HepG2 (cell line): Measurements from ENCODE around the gene TRMT2A.

Source experiments
- KDM1A ChIP-seq: IDR thresholded peaks from 2 replicates; pipeline ENCODE4 v1.6.1; 2016; ENCODE audit warnings: missing compliant biosample characterization
- SP2 ChIP-seq: sonication (generic); formaldehyde crosslinking; IDR thresholded peaks from 2 replicates; pipeline ENCODE4 v1.5.1; 2020; ENCODE audit warnings: mild to moderate bottlenecking, missing genetic modification reagents

DNA sequence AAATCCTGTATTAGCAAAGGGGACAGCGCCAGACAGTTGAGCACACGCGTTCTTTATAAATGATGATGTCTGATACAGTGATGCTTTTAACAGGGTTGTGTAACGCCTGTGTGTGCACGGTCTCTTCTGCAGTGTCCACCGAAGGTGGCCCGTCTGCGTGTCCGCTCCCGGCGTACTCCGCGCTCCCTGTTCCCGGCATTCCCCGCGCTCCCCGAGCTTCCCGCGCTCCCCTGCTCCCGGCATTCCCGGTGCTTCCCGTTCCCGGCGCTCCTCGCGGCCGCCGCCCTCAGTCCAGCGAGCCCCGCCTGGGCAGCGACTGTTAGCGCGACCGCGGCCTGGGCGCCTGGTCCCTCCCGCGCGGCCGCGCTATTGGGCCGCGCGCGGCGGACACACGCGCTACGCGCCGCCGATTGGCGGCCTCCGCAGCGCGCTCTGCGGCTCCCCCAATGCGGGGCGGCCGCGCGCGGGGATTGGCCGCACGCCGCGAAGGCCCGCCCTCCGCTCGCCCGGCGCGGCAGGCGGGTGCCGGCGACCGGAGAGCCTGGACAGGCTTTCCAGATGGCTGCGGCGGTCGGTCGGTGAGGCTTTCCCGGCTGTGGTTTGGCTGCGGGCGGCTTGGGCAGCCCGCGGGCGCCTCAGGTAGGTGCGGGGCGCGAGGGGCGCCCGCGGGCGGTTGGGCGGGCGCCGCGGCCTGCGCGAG lies 37.1 kb downstream of the TRMT2A start, which contains the start of gene DGCR8:
- no peak for TF ChIP-seq KDM1A (CRISPR knock-in tag)
- peak; percentile 87 for TF ChIP-seq SP2
